HUES64 (cell line): ENCODE data around the gene CLSTN2.
A peak's percentile ranks its signal among the peaks of the same experiment; 100 is the strongest.

ENCODE experiments used
- H3K27ac ChIP-seq: 2 replicates; pipeline ENCODE4 v1.7.0; 2013; ENCODE audit warnings: low read depth, low read length, inconsistent platforms
- H3K27me3 ChIP-seq: 2 replicates; pipeline ENCODE4 v1.6.1; 2013; ENCODE audit warnings: mild to moderate bottlenecking, low read length; ENCODE audit not compliant: insufficient read depth
- H3K36me3 ChIP-seq: 2 replicates; pipeline ENCODE4 v1.6.1; 2013; ENCODE audit warnings: mild to moderate bottlenecking, low read length; ENCODE audit not compliant: insufficient read depth
- H3K4me1 ChIP-seq: 2 replicates; pipeline ENCODE4 v1.6.1; 2013; ENCODE audit warnings: mild to moderate bottlenecking, low read length, moderate library complexity; ENCODE audit not compliant: insufficient read depth
- H3K4me3 ChIP-seq: 2 replicates; pipeline ENCODE4 v1.5.1; 2013; ENCODE audit warnings: mild to moderate bottlenecking, low read length, moderate library complexity
- H3K9ac ChIP-seq: 2 replicates; pipeline ENCODE4 v1.6.1; 2013; ENCODE audit warnings: mild to moderate bottlenecking, low read depth, low read length
- H3K9me3 ChIP-seq: 2 replicates; pipeline ENCODE4 v1.6.1; 2013; ENCODE audit warnings: low read depth, low read length; ENCODE audit not compliant: insufficient read depth
- WGBS: fragments of 150-250, 120-280 bp; methylation state at CpG from one replicate; pipeline ENCODE4 v1.1.7; 2013; ENCODE audit warnings: missing lambda C conversion rate; 5-methylcytosine and 5-hydroxymethylcytosine counted together

Gene CLSTN2

DNA sequence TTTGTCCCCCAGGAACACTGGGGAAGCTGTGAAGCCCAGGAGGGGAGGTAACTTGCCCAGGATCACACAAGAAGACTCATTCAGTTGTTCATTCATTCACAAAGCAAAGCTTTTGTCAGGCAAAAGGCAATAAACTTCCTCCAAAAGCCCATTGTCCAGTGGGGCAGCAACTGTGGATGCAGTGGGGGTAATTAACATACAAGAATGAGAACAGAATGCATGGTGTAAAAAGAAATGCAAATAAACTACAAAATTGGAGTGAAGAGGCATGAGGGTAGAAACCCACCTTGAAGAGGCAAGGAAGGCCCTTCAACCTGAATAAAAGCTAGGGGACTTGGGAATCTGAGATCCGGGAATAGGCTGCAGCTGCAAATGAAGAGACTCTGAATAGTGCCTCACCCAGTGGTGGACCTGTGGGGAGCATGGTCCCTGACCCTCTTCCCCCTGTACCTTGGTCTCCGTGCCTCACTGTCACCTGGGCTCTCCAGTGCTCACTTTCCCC, 363.6 kb downstream of the CLSTN2 start:
- Histone ChIP-seq H3K4me1 (peaks cover 34% of the 10 kb centered on the region), H3K9ac (no peak overlapping the region), H3K9me3 (no peaks in the 10 kb centered on the region), H3K27ac (peak overlapping the region; percentile 76), H3K4me3 (no peak overlapping the region), H3K36me3 (no peaks in the 10 kb centered on the region), H3K27me3 (no peaks in the 10 kb centered on the region)
- WGBS: 28% methylated on average over 2 of the region's 2 CpGs

DNA sequence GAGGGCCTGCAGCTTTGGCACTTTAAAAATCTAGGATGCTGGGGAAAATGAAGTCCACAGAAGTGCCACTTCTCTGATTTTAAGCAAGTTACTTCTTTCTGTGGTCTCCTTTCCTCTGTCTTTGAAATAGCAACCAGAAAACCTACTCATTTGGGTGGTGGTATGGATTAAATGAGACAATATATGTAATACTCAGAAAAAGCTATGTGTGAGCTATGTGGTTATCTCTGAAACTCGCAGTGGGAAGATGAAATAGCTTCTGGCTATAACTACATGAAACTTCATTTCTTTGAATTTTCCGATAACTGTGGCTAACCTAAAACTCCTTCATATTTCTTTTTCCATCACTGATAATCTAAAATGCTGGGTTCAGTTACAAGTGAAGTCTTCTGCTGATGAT, 368.9 kb downstream of the CLSTN2 start:
- Histone ChIP-seq H3K9ac (no peak overlapping the region), H3K9me3 (no peaks in the 10 kb centered on the region), H3K4me3 (no peak overlapping the region), H3K4me1 (peaks cover 15% of the 10 kb centered on the region; the same call in 1 of the 2 replicates), H3K36me3 (no peaks in the 10 kb centered on the region), H3K27ac (no peak overlapping the region), H3K27me3 (no peaks in the 10 kb centered on the region)
- 100% methylated on average over 2 of the region's 2 CpGs for WGBS

DNA sequence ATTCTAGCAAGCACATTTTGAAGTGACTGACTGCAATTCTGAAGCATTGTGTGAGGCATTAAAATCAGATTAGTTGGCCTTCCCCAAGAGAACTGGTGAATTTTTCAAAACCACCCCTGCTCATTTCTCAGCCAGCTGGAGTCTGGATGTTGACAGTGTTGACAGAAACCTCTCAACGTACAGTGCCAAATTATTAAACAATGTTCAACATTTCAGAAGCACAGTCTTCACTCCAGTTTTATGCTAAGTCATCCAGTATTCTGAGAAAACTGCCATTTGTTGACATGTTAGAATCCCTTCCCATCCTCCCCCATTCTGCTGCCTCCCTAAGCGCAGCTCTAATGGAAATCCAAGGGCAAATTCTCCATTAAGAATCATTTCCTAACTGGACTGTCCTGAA, 373.6 kb downstream of the CLSTN2 start:
- 91% methylated on average over 2 of the region's 2 CpGs for WGBS
- Histone ChIP-seq H3K27ac (no peak overlapping the region), H3K4me1 (no peaks in the 10 kb centered on the region), H3K36me3 (no peaks in the 10 kb centered on the region), H3K4me3 (no peak overlapping the region), H3K9ac (no peak overlapping the region), H3K27me3 (no peaks in the 10 kb centered on the region), H3K9me3 (no peaks in the 10 kb centered on the region)

DNA sequence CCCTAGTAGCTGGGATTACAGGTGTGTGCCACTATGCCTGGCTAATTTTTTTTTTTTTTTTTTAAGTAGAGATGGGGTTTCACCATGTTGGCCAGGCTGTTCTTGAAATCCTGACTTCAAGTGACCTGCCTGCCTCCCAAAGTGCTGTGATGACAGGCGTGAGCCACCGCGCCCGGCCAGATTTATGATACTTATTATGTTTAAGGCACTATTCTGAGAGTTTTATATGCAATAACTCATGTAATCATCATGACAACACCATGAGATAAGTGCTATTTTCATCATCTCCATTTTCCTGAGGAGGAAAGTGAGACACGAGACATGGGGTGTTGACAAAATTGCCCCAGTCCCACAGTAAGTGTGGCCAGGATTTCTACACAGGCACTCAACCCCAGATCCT, 376.4 kb downstream of the CLSTN2 start:
- Histone ChIP-seq H3K4me3 (no peak overlapping the region), H3K9ac (no peak overlapping the region), H3K27ac (no peak overlapping the region), H3K4me1 (no peaks in the 10 kb centered on the region), H3K27me3 (no peaks in the 10 kb centered on the region), H3K36me3 (no peaks in the 10 kb centered on the region), H3K9me3 (no peaks in the 10 kb centered on the region)
- WGBS: 96% methylated on average over 5 of the region's 5 CpGs

DNA sequence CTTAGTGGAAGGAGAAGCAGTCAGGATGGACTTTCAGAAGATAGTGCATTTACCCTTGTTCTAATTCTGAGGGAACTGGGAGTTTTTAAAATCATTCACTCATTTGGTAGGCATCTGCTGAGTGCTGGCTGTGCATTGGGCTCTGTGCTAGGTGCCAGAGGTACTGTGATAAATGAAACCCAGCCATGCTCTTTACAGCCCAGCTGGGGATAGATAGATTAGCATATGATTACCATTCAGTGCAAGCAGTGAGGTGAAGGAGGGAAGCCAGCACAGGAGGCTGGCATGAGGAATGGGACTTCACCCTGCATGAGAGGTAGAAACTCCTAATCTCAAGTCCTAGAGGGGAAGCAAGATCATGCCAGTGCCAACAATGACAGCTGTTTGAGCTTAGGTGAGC, 381.0 kb downstream of the CLSTN2 start:
- Histone ChIP-seq H3K36me3 (no peaks in the 10 kb centered on the region), H3K9me3 (no peaks in the 10 kb centered on the region), H3K4me3 (no peak overlapping the region), H3K9ac (no peak overlapping the region), H3K27ac (no peak overlapping the region), H3K27me3 (no peaks in the 10 kb centered on the region), H3K4me1 (no peaks in the 10 kb centered on the region)

DNA sequence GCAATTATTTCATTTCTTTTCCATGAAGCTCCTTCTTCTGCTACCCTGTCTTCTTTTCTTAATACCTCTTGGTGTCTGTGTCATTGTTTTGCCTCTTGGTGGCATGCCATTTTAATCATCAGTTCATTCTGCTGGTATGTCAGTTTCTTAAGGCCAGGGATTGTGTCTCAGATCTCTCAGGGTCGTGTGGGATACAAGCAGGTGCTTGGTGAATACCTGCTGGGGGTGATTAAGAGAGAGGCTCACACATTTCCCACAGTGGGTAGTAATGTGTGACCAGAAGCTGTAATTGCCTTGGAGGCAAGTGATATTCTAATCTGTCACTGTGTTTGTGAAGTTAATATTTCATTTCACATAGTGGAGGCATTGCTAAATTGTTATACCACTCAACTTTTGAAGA, 381.5 kb downstream of the CLSTN2 start:
- Histone ChIP-seq H3K9ac (no peak overlapping the region), H3K4me3 (no peak overlapping the region), H3K4me1 (no peaks in the 10 kb centered on the region), H3K9me3 (no peaks in the 10 kb centered on the region), H3K36me3 (no peaks in the 10 kb centered on the region), H3K27me3 (no peaks in the 10 kb centered on the region), H3K27ac (no peak overlapping the region)
- 54% methylated on average over 1 of the region's 1 CpG for WGBS

DNA sequence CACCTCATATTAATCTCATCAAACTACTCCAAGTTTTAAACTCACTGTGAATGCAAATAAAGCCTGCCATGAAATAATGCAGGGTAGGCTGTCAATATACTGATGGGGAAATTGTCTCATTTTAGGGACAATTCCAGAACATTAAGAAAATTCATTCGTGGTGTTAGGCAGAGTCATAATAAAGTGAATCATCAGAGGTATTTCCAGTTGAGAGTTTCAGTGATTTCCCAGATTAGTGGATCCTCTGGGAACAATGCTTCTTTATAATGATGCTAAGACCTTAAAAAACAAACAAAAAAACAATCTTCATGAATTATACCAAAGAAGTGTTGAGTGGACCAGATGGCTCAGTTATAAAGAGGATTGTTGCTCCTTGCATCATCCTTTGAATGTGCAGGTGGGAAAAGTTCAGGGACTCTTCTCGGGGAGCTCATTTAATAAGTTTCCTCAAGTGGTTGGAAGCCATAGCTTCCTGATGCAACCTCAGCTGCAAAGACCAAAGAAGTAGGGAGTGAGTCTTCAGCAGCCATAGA, 381.9 kb downstream of the CLSTN2 start:
- Histone ChIP-seq H3K27me3 (no peaks in the 10 kb centered on the region), H3K9me3 (no peaks in the 10 kb centered on the region), H3K4me3 (no peak overlapping the region), H3K4me1 (no peaks in the 10 kb centered on the region), H3K27ac (no peak overlapping the region), H3K36me3 (no peaks in the 10 kb centered on the region), H3K9ac (no peak overlapping the region)
- WGBS: 89% methylated on average over 2 of the region's 2 CpGs

DNA sequence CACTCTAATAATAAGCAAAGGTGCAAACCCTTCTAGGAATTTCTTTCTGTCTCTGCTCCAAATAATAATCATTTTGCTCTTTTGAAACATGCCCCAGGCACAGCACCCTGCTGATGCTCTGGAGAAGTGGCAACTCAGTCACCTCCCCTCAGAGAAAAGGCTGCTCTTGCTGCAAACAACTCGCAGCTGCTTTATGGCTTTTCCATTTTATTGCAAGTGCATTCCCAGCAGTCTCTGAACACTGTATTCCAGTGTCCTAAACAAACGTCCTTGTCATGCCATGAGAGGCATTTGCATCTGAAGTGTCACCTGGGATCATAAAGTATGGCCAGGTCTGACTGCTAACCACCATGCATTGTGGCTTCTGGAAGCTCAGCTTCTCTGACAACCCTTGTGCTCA, 384.8 kb downstream of the CLSTN2 start:
- H3K27me3 ChIP-seq: no peaks in the 10 kb centered on the region
- H3K9me3 ChIP-seq: no peaks in the 10 kb centered on the region
- 62% methylated on average over 2 of the region's 2 CpGs for WGBS
- H3K4me1 ChIP-seq: no peaks in the 10 kb centered on the region
- H3K9ac ChIP-seq: no peak overlapping the region
- no peak overlapping the region for H3K27ac ChIP-seq
- no peaks in the 10 kb centered on the region for H3K36me3 ChIP-seq
- H3K4me3 ChIP-seq: no peak overlapping the region

DNA sequence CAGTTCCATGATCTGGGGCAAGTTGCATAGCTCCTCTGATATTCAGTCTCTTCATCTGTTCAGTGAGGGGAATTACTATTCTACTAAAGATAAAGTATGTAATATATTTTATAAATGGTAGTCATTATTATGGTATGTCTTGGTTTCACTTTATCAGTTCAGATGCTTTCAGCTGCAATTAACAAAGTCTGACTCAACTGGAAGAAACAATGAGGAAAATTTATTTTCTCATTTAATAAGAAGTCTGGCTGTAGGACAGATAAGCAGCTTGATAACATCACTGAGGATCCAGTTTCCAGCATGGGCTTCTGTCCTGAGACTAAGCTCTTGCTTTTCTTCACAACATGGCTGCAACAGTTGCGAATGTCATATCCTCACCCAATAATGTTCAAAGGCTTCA, 388.6 kb downstream of the CLSTN2 start:
- no peaks in the 10 kb centered on the region for H3K36me3 ChIP-seq
- no peak overlapping the region for H3K4me3 ChIP-seq
- WGBS: 92% methylated on average over 1 of the region's 1 CpG
- no peaks in the 10 kb centered on the region for H3K4me1 ChIP-seq
- no peak overlapping the region for H3K27ac ChIP-seq
- H3K27me3 ChIP-seq: no peaks in the 10 kb centered on the region
- H3K9ac ChIP-seq: no peak overlapping the region
- no peaks in the 10 kb centered on the region for H3K9me3 ChIP-seq

DNA sequence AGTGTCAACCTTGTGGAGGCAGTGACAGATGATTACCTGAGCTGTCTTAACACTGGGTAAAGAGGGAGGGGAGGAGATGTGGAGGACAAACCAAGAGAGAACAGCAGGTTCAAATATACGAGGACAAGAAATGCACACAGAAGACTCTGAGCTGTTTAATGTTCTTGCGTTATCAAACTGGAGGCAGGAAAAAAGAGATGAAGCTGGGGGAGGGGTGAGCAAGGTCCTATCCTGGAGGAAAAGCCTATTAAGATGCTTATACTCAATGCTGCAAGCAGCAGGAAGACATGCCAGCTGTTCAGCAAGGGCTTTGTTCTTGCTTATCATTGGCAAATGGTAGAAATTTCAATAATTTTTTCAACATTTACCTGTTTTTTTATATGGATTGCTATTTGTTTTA, 397.1 kb downstream of the CLSTN2 start:
- Histone ChIP-seq H3K9ac (no peak overlapping the region), H3K27me3 (no peaks in the 10 kb centered on the region), H3K9me3 (no peaks in the 10 kb centered on the region), H3K4me1 (0 out of 2 replicates have a peak, but pooled peaks cover 4% of the 10 kb centered on the region), H3K27ac (no peak overlapping the region), H3K4me3 (no peak overlapping the region), H3K36me3 (no peaks in the 10 kb centered on the region)
- 86% methylated on average over 2 of the region's 2 CpGs for WGBS

DNA sequence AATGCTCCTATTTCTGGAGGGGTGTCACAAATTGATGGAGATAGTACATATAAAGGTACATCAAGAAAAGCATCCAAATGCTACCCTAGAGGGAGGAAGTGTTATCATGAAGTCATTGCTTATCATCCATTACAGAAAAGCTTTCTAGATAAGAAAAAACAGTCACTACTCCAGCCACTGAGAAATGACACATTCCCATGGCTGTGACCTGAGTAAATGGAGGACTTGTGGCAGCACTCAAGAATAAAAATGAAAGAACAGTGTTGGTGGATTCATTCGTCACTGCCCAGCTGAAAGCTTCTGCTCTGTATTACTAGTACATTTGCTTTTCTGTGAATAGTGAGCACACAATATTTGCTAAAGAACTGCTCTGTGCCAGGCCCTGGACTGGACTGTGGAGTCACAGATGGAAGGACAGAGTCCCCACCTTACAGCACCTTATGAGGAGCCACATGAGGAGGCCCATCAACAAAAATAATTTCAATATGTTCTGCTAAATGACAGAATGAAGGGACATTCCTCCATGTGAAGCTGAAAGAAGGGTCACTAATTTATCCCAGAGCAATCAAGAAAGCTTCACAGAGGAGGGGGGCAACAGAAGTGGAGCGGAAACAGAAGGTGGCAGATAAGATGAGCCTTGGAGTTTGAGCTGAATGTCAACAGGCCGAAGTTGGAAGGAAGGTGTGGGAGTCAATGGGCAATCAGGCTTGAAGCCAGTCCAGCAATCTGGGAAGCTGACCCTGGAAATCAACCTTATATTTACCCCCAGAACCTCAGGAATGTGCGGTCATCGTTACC, 399.3 kb downstream of the CLSTN2 start:
- 84% methylated on average over 5 of the region's 5 CpGs for WGBS
- Histone ChIP-seq H3K27ac (no peak overlapping the region), H3K4me3 (no peak overlapping the region)

More for the DNA sequence above, 399.3 kb downstream of the CLSTN2 start:
- no peaks in the 10 kb centered on the region for H3K36me3 ChIP-seq
- 0 out of 2 replicates have a peak, but pooled peaks cover 4% of the 10 kb centered on the region for H3K4me1 ChIP-seq
- H3K9ac ChIP-seq: no peak overlapping the region
- no peaks in the 10 kb centered on the region for H3K9me3 ChIP-seq
- H3K27me3 ChIP-seq: no peaks in the 10 kb centered on the region
